Body of pancreas (tissue), 4 donors: ENCODE data around the gene PARP2.

Experiments
- POLR2A ChIP-seq, 3 donors: fragments of 450-650 bp; IDR thresholded peaks; one replicate each; pipeline ENCODE4 v1.6.1; 2016; ENCODE audit warnings: antibody characterized with exemption in 3 of 3, mild to moderate bottlenecking in 2 of 3
- TF ChIP-seq, protein P1 (sequence below), 7 experiments: fragments of 450-650 bp in 4 of 7; fragments of 200-600 bp in 3 of 7; sonication (generic) in 3 of 7; IDR thresholded peaks; one replicate each; pipeline ENCODE4 v1.5.1; 2016 to 2019; ENCODE audit warnings: antibody characterized with exemption in 7 of 7

DNA sequence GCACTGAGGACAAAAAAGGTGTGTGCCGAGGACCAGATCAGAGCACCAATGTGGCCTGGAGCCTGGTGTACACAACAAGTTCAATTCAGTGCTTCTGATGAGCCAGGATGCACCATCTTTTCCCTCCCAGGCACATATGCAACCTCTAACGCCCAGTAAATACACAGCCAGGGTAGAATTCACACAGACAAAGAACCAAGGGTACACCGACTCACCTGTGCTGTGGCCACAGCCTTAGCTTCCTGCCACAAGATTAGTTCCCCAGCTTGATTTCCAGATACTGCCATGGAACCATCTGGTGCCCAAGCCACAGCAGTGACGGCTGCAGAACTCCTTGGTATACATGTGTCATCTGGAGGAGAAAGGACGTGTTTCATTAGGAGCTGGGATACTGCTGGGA lies 29.4 kb downstream of the PARP2 start:
- TF ChIP-seq, protein P1, sequence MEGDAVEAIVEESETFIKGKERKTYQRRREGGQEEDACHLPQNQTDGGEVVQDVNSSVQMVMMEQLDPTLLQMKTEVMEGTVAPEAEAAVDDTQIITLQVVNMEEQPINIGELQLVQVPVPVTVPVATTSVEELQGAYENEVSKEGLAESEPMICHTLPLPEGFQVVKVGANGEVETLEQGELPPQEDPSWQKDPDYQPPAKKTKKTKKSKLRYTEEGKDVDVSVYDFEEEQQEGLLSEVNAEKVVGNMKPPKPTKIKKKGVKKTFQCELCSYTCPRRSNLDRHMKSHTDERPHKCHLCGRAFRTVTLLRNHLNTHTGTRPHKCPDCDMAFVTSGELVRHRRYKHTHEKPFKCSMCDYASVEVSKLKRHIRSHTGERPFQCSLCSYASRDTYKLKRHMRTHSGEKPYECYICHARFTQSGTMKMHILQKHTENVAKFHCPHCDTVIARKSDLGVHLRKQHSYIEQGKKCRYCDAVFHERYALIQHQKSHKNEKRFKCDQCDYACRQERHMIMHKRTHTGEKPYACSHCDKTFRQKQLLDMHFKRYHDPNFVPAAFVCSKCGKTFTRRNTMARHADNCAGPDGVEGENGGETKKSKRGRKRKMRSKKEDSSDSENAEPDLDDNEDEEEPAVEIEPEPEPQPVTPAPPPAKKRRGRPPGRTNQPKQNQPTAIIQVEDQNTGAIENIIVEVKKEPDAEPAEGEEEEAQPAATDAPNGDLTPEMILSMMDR (IDR thresholded peaks at IDR 0.05), result no peak
- TF ChIP-seq POLR2A (IDR thresholded peaks at IDR 0.05), result no peak
